ENCODE data around the gene HMOX1.

- no peak for TF ChIP-seq CTCF (IDR thresholded peaks at IDR 0.05)
- TF ChIP-seq POLR2A (IDR thresholded peaks at IDR 0.05): no peak
- TF ChIP-seq POLR2AphosphoS5 (IDR thresholded peaks at IDR 0.05; ENCODE audit: insufficient read depth in 1 of 2, low read depth in 1 of 2): no peak
These were observed 35.8 kb upstream of the HMOX1 start for GRCh38 chr22:35344956-35345690.

Measured in vagina (tissue), 2 donors.